Neural cell (in vitro differentiated cells): ENCODE data around the gene ZBTB46.

ENCODE experiments used
- EP300 ChIP-seq: fragments of 450-650 bp; conservative IDR thresholded peaks from 2 replicates; pipeline ENCODE4 v1.6.1; 2014; ENCODE audit warnings: antibody characterized with exemption, mild to moderate bottlenecking, moderate library complexity; ENCODE audit not compliant: poor library complexity, severe bottlenecking
- TF ChIP-seq, protein P1 (sequence below): IDR thresholded peaks from 2 replicates; pipeline ENCODE4 v1.6.1; 2012; ENCODE audit warnings: borderline replicate concordance
- TF ChIP-seq, protein P2 (sequence below): fragments of 450-650 bp; IDR thresholded peaks from 2 replicates; pipeline ENCODE4 v1.5.1; 2014; ENCODE audit warnings: antibody characterized with exemption, mild to moderate bottlenecking, moderate library complexity; ENCODE audit not compliant: poor library complexity, severe bottlenecking

DNA sequence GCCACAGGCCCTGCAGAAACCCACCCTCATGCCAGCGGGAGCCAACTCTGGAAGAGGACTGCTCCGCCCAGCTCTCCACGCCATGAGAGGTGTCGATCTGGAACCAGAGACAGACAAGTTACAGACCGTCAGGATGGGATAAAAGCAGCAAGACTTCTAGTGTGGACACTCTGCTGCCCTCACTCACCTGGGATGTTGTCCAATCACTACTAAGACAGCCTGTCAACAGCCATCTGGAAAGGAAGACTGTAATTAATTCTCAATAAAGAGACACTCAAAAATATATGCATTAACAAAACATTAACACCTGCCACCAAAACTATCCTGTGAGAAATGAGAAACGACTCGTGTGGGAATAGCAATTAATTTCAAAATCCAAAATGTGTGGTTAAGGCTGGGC is 63.2 kb downstream of the ZBTB46 start:
- TF ChIP-seq, protein P1, sequence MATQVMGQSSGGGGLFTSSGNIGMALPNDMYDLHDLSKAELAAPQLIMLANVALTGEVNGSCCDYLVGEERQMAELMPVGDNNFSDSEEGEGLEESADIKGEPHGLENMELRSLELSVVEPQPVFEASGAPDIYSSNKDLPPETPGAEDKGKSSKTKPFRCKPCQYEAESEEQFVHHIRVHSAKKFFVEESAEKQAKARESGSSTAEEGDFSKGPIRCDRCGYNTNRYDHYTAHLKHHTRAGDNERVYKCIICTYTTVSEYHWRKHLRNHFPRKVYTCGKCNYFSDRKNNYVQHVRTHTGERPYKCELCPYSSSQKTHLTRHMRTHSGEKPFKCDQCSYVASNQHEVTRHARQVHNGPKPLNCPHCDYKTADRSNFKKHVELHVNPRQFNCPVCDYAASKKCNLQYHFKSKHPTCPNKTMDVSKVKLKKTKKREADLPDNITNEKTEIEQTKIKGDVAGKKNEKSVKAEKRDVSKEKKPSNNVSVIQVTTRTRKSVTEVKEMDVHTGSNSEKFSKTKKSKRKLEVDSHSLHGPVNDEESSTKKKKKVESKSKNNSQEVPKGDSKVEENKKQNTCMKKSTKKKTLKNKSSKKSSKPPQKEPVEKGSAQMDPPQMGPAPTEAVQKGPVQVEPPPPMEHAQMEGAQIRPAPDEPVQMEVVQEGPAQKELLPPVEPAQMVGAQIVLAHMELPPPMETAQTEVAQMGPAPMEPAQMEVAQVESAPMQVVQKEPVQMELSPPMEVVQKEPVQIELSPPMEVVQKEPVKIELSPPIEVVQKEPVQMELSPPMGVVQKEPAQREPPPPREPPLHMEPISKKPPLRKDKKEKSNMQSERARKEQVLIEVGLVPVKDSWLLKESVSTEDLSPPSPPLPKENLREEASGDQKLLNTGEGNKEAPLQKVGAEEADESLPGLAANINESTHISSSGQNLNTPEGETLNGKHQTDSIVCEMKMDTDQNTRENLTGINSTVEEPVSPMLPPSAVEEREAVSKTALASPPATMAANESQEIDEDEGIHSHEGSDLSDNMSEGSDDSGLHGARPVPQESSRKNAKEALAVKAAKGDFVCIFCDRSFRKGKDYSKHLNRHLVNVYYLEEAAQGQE: no peak
- TF ChIP-seq EP300: no peak
- TF ChIP-seq, protein P2, sequence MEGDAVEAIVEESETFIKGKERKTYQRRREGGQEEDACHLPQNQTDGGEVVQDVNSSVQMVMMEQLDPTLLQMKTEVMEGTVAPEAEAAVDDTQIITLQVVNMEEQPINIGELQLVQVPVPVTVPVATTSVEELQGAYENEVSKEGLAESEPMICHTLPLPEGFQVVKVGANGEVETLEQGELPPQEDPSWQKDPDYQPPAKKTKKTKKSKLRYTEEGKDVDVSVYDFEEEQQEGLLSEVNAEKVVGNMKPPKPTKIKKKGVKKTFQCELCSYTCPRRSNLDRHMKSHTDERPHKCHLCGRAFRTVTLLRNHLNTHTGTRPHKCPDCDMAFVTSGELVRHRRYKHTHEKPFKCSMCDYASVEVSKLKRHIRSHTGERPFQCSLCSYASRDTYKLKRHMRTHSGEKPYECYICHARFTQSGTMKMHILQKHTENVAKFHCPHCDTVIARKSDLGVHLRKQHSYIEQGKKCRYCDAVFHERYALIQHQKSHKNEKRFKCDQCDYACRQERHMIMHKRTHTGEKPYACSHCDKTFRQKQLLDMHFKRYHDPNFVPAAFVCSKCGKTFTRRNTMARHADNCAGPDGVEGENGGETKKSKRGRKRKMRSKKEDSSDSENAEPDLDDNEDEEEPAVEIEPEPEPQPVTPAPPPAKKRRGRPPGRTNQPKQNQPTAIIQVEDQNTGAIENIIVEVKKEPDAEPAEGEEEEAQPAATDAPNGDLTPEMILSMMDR: no peak
